Activated naive CD8-positive, alpha-beta T cell treated with anti-CD3 and anti-CD28 coated beads, Interleukin-2, amount 50 U/mL, for 24 hours (primary cell): ENCODE results near the gene GPRC5C.
A peak's percentile ranks its signal among the peaks of the same experiment; 100 is the strongest.
"Not testable (repeated sequence)": the region's sequence is repeated elsewhere in the genome, so short reads cannot be mapped to it uniquely, and the experiment has no call there.

Experiments used
- ATAC-seq: fragments of 150-1000 bp; cut with Tn5 transposase; one replicate; pipeline ENCODE4 v1.10.0; 2021
- DNase-seq: peaks from one replicate; pipeline ENCODE4 v3.0.0; 2021
- H3K27ac Mint-ChIP-seq: one replicate; pipeline ENCODE4 v1.8.0; 2021; ENCODE audit warnings: mild to moderate bottlenecking, mixed read lengths
- H3K27me3 Mint-ChIP-seq: one replicate; pipeline ENCODE4 v1.8.0; 2021; ENCODE audit warnings: mixed read lengths
- H3K36me3 Mint-ChIP-seq: one replicate; pipeline ENCODE4 v1.8.0; 2021; ENCODE audit warnings: low read depth, mixed read lengths
- H3K4me1 Mint-ChIP-seq: one replicate; pipeline ENCODE4 v1.8.0; 2021; ENCODE audit warnings: mixed read lengths
- H3K4me3 Mint-ChIP-seq: one replicate; pipeline ENCODE4 v1.8.0; 2021; ENCODE audit warnings: mild to moderate bottlenecking, moderate library complexity, mixed read lengths
- H3K9me3 Mint-ChIP-seq: one replicate; pipeline ENCODE4 v1.8.0; 2021; ENCODE audit warnings: mixed read lengths

The GPRC5C gene

GRCh38 chr17:74394977-74395376 is 36.9 kb upstream of the GPRC5C start:
- Mint-ChIP-seq H3K36me3 (no peaks in the 10 kb centered on the region), H3K4me1 (no peaks in the 10 kb centered on the region), H3K9me3 (no peaks in the 10 kb centered on the region), H3K27me3 (peaks cover 3% of the 10 kb centered on the region), H3K27ac (no peak overlapping the region), H3K4me3 (no peak overlapping the region)
- no peak for DNase-seq
- ATAC-seq: no peak

DNA sequence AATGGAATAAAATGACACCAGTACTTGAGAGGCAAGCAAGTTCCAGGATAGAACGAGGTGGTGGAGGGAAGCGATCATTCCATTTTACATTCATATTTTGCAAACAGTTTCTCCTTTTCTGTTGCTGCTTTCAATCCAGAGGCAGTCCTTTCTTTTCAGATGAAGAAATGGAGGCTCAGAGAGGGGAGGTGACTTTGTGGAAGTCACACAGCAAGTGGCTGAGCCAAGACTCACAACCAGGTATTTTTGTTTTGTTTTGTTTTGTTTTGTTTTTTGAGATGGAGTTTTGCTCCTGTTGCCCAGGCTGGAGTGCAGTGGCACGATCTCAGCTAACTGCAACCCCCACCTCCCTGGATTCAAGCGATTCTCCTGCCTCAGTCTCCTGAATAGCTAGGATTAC is 35.3 kb upstream of the GPRC5C start:
- H3K36me3 Mint-ChIP-seq: no peaks in the 10 kb centered on the region
- no peaks in the 10 kb centered on the region for H3K27me3 Mint-ChIP-seq
- H3K9me3 Mint-ChIP-seq: no peaks in the 10 kb centered on the region
- H3K4me1 Mint-ChIP-seq: no peaks in the 10 kb centered on the region
- DNase-seq (no peak), ATAC-seq (no peak)
- H3K27ac Mint-ChIP-seq: no peak overlapping the region
- no peak overlapping the region for H3K4me3 Mint-ChIP-seq

- H3K4me1 Mint-ChIP-seq: no peaks in the 10 kb centered on the region
- ATAC-seq (no peak), DNase-seq (no peak)
- peaks cover 2% of the 10 kb centered on the region for H3K27me3 Mint-ChIP-seq
- no peak overlapping the region for H3K27ac Mint-ChIP-seq
- H3K4me3 Mint-ChIP-seq: no peak overlapping the region
- no peaks in the 10 kb centered on the region for H3K9me3 Mint-ChIP-seq
- no peaks in the 10 kb centered on the region for H3K36me3 Mint-ChIP-seq
Observed at GRCh38 chr17:74402048-74402447, 29.8 kb upstream of the GPRC5C start.

DNA sequence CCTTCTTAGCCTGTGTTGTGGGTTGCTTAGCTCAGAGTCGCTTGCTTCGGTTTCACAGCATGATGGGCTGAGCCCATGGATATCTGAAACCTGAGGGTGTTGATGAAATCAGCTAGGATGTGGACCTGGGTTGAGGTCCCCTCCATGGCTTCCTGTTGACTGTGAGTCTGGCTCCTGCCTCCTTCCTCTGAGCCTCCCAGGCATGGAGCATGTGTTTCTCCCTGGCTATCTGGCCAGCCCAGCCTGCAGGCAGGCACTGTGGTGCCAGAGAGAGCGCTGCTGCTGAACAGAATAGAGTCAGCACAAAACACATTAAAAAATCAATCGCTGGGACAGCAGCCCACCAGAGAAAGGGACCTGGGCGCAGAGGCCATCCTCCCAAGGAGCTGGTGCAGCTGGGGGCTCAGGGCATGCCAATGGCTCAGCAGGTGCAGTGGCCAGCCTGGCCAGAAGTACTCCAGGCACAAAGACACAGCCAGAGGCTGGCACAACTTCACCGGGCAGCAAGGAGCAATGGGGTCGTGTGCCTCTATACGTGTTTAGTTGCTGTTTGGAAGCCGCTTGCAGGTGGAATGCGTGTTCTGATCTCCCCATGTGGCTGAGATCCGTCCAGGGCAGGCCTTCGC is 28.3 kb upstream of the GPRC5C start:
- DNase-seq (no peak), ATAC-seq (no peak)
- no peaks in the 10 kb centered on the region for H3K9me3 Mint-ChIP-seq
- peaks cover 2% of the 10 kb centered on the region for H3K27me3 Mint-ChIP-seq
- no peak overlapping the region for H3K4me3 Mint-ChIP-seq
- no peak overlapping the region for H3K27ac Mint-ChIP-seq
- H3K36me3 Mint-ChIP-seq: no peaks in the 10 kb centered on the region
- H3K4me1 Mint-ChIP-seq: no peaks in the 10 kb centered on the region

- Mint-ChIP-seq H3K36me3 (no peaks in the 10 kb centered on the region), H3K4me3 (no peak overlapping the region), H3K9me3 (no peaks in the 10 kb centered on the region), H3K27me3 (peaks cover 2% of the 10 kb centered on the region), H3K4me1 (no peaks in the 10 kb centered on the region), H3K27ac (no peak overlapping the region)
- ATAC-seq: no peak
- DNase-seq: no peak
Observed at GRCh38 chr17:74404218-74404617, 27.7 kb upstream of the GPRC5C start.

GRCh38 chr17:74404789-74405188 is 27.1 kb upstream of the GPRC5C start:
- no peak for ATAC-seq
- Mint-ChIP-seq H3K9me3 (no peaks in the 10 kb centered on the region), H3K4me1 (no peaks in the 10 kb centered on the region), H3K4me3 (no peak overlapping the region), H3K36me3 (no peaks in the 10 kb centered on the region), H3K27me3 (peaks cover 2% of the 10 kb centered on the region), H3K27ac (no peak overlapping the region)
- no peak for DNase-seq

DNA sequence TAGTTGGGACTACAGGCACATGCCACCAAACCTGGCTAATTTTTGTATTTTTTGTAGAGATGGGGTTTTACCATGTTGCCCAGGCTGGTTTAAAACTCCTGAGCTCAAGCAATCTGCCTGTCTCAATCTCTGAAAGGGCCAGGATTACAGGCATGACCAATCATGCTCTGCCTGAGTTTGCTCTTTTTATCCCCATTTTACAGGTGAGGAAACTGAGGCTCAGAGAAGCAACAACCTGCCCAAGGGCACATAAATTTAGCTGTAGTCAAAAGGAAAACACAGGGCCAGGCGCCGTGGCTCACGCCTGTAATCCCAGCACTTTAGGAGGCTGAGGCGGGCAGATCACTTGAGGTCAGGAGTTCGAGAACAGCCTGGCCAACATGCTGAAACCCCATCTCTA is 26.6 kb upstream of the GPRC5C start:
- not testable (repeated sequence) for ATAC-seq, H3K36me3 Mint-ChIP-seq, H3K27me3 Mint-ChIP-seq, H3K27ac Mint-ChIP-seq, H3K4me3 Mint-ChIP-seq, DNase-seq, H3K9me3 Mint-ChIP-seq, H3K4me1 Mint-ChIP-seq

GRCh38 chr17:74407384-74407783 is 24.5 kb upstream of the GPRC5C start:
- H3K36me3 Mint-ChIP-seq: no peaks in the 10 kb centered on the region
- no peak for DNase-seq
- H3K27me3 Mint-ChIP-seq: peaks cover 2% of the 10 kb centered on the region
- no peak for ATAC-seq
- H3K4me1 Mint-ChIP-seq: no peaks in the 10 kb centered on the region
- no peak overlapping the region for H3K27ac Mint-ChIP-seq
- no peaks in the 10 kb centered on the region for H3K9me3 Mint-ChIP-seq
- H3K4me3 Mint-ChIP-seq: no peak overlapping the region

DNA sequence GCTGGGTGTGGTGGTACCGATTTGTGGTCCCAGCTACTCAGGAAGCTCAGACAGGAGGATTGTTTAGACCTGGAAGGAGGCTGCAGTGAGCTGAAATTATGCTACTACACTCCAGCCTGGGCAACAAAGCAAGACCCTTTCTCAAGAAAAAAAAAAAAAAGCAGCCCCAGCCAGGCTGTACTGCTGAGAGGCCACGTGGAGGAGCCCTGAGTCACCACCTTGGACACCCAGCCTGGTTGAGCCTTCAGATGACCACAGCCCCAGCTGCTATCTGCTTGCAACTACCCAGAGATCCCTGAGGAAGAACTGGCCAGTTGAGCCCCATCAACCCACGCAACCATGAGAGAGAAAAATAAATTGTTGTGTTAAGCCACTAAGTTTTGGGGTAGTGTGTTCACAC is 23.6 kb upstream of the GPRC5C start:
- Mint-ChIP-seq H3K27me3 (peaks cover 2% of the 10 kb centered on the region), H3K27ac (no peak overlapping the region), H3K9me3 (no peaks in the 10 kb centered on the region), H3K4me3 (no peak overlapping the region), H3K4me1 (no peaks in the 10 kb centered on the region), H3K36me3 (no peaks in the 10 kb centered on the region)
- ATAC-seq: no peak
- DNase-seq: no peak

- ATAC-seq: no peak
Observed at GRCh38 chr17:74408815-74409214, 23.1 kb upstream of the GPRC5C start.

GRCh38 chr17:74410001-74410443 is 21.9 kb upstream of the GPRC5C start:
- H3K27me3 Mint-ChIP-seq: peaks cover 4% of the 10 kb centered on the region
- no peaks in the 10 kb centered on the region for H3K36me3 Mint-ChIP-seq
- H3K4me3 Mint-ChIP-seq: no peak overlapping the region
- no peaks in the 10 kb centered on the region for H3K4me1 Mint-ChIP-seq
- DNase-seq: no peak
- H3K27ac Mint-ChIP-seq: no peak overlapping the region
- no peak for ATAC-seq
- H3K9me3 Mint-ChIP-seq: no peaks in the 10 kb centered on the region

More at GRCh38 chr17:74408815-74409214, 23.1 kb upstream of the GPRC5C start:
- Mint-ChIP-seq H3K27ac (no peak overlapping the region), H3K4me3 (no peak overlapping the region), H3K36me3 (no peaks in the 10 kb centered on the region), H3K4me1 (no peaks in the 10 kb centered on the region), H3K9me3 (no peaks in the 10 kb centered on the region), H3K27me3 (no peaks in the 10 kb centered on the region)
- no peak for DNase-seq

DNA sequence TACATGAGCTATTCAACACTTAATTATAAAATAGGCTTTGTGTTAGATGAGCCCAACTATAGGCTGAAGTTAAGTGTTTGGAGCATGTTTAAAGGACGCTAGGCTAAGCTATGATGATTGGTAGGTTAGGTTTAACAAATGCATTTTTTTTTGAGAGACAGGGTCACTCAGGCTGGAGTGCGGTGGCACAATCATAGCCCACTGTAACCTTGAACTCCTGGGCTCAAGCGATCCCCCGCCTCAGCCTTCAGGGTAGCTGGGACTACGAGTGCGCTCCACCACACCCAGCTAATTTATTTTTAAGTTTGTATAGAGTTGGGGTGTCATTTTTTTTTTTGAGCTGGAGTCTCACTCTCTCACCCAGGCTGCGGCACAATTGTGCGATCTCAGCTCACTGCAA is 19.3 kb upstream of the GPRC5C start:
- Mint-ChIP-seq H3K4me1 (peaks cover 8% of the 10 kb centered on the region), H3K9me3 (no peaks in the 10 kb centered on the region), H3K27ac (no peak overlapping the region), H3K4me3 (no peak overlapping the region), H3K36me3 (no peaks in the 10 kb centered on the region), H3K27me3 (peaks cover 4% of the 10 kb centered on the region)
- ATAC-seq (no peak), DNase-seq (no peak)

DNA sequence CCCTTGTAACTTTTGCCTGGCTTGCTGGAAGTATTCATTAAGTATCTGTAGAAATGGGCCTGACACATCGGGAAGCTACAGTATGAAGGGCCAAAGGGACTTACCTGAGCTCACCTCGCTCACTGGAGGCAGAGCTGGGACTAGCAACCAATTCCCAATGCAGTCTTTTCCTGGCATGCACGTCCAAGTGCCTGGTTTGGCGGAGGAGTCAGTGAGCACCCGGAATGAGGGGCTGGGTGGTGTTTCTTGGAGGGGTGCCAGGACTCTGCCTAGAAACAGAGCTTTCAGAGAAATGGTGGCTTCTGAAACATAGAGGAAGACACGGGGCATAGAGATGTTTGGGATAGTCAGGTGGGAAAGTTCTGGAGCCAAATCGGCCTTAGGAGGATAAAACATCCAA is 18.4 kb upstream of the GPRC5C start:
- Mint-ChIP-seq H3K4me1 (peaks cover 8% of the 10 kb centered on the region), H3K36me3 (no peaks in the 10 kb centered on the region), H3K27me3 (peaks cover 4% of the 10 kb centered on the region), H3K9me3 (no peaks in the 10 kb centered on the region), H3K4me3 (no peak overlapping the region), H3K27ac (no peak overlapping the region)
- ATAC-seq: no peak
- no peak for DNase-seq

- Mint-ChIP-seq H3K4me3 (no peak overlapping the region), H3K4me1 (peaks cover 8% of the 10 kb centered on the region), H3K27ac (peak overlapping the region; percentile 47), H3K27me3 (peaks cover 7% of the 10 kb centered on the region), H3K9me3 (no peaks in the 10 kb centered on the region), H3K36me3 (no peaks in the 10 kb centered on the region)
- ATAC-seq (no peak), DNase-seq (no peak)
Observed at GRCh38 chr17:74414510-74414909, 17.4 kb upstream of the GPRC5C start.

DNA sequence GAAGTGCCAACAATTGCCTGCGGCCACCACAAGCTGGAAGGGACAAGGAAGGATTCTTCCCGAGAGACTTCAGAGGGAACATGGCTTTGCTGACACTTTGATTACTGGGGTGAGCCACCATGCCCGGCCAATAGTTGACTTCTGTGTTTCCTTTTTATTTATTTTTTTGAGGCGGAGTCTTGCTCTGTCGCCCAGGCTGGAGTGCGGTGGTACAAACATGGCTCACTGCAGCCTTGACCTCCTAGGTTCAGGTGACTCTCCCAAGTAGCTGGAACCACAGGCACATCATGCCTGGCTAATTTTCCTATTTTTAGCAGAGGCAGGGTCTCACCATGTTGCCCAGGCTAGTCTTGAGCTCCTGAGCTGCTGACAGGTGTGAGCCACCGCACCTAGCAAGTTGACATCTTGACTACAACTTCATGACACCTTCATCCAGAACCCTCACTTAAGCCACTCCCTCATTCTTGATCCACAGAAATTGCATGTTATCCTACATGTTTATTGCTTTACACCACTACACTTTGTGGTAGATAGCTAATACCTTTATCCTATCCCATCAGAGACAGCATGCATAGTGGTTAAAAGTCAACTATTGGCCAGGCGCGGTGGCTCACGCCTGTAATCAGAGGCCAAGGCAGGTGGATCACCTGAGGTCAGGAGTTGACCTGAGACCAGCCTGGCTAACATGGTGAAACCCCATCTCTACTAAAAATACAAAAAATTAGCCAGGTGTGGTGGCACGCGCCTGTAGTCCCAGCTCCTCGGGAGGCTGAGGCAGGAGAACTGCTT is 16.1 kb upstream of the GPRC5C start:
- Mint-ChIP-seq H3K27me3 (peaks cover 7% of the 10 kb centered on the region), H3K36me3 (no peaks in the 10 kb centered on the region), H3K4me3 (no peak overlapping the region), H3K4me1 (peaks cover 8% of the 10 kb centered on the region), H3K27ac (no peak overlapping the region), H3K9me3 (no peaks in the 10 kb centered on the region)
- DNase-seq (no peak), ATAC-seq (no peak)
